Neural crest cell (in vitro differentiated cells): Measurements from ENCODE around the gene WAPL. TPM values are rescaled to one million over a fixed set of nuclear protein-coding genes. Genes with fewer than 3 reads are reported as not detected.

Source experiments
- DNase-seq: peaks from one replicate; pipeline ENCODE4 v3.0.0; 2021; ENCODE audit warnings: low read depth, mixed read lengths, low spot score
- H3K27ac Mint-ChIP-seq: one replicate; pipeline ENCODE4 v1.8.0; 2021; ENCODE audit warnings: mild to moderate bottlenecking, mixed read lengths; ENCODE audit not compliant: unreplicated experiment
- H3K27me3 Mint-ChIP-seq: 2 replicates; pipeline ENCODE4 v1.8.0; 2021; ENCODE audit warnings: low read depth, mild to moderate bottlenecking, mixed read lengths
- H3K36me3 Mint-ChIP-seq: 2 replicates; pipeline ENCODE4 v1.8.0; 2021; ENCODE audit warnings: low read depth, mild to moderate bottlenecking, mixed read lengths
- H3K4me1 Mint-ChIP-seq: 2 replicates; pipeline ENCODE4 v1.8.0; 2021; ENCODE audit warnings: mixed read lengths
- H3K4me3 Mint-ChIP-seq: one replicate; pipeline ENCODE4 v1.8.0; 2021; ENCODE audit warnings: mild to moderate bottlenecking, mixed read lengths
- H3K9me3 Mint-ChIP-seq: 2 replicates; pipeline ENCODE4 v1.8.0; 2021; ENCODE audit warnings: mixed read lengths
- total RNA-seq: library from RNA; stranded (reverse); gene quantifications from 2 replicates; pipeline ENCODE4 v1.2.1, GENCODE V29; 2021
- TF ChIP-seq, protein P1 (sequence below): fragments of 200-600 bp; sonication (generic); conservative IDR thresholded peaks from 2 replicates; pipeline ENCODE4 v1.5.0; 2021; ENCODE audit warnings: antibody characterized with exemption, mild to moderate bottlenecking

WAPL gene
- total RNA-seq, 1 donor from 2014 or later: 54.0 TPM

- H3K9me3 Mint-ChIP-seq: no peaks in the 10 kb centered on the region
- TF ChIP-seq, protein P1, sequence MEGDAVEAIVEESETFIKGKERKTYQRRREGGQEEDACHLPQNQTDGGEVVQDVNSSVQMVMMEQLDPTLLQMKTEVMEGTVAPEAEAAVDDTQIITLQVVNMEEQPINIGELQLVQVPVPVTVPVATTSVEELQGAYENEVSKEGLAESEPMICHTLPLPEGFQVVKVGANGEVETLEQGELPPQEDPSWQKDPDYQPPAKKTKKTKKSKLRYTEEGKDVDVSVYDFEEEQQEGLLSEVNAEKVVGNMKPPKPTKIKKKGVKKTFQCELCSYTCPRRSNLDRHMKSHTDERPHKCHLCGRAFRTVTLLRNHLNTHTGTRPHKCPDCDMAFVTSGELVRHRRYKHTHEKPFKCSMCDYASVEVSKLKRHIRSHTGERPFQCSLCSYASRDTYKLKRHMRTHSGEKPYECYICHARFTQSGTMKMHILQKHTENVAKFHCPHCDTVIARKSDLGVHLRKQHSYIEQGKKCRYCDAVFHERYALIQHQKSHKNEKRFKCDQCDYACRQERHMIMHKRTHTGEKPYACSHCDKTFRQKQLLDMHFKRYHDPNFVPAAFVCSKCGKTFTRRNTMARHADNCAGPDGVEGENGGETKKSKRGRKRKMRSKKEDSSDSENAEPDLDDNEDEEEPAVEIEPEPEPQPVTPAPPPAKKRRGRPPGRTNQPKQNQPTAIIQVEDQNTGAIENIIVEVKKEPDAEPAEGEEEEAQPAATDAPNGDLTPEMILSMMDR: no peak
- no peak for DNase-seq
- no peak overlapping the region for H3K27ac Mint-ChIP-seq
- H3K4me3 Mint-ChIP-seq: no peak overlapping the region
- H3K36me3 Mint-ChIP-seq: no peaks in the 10 kb centered on the region
- peaks cover 76% of the 10 kb centered on the region for H3K27me3 Mint-ChIP-seq
- peaks cover 4% of the 10 kb centered on the region for H3K4me1 Mint-ChIP-seq
Observed at GRCh38 chr10:86388119-86388704, 133.4 kb downstream of the WAPL start.

GRCh38 chr10:86387178-86387794 is 134.3 kb downstream of the WAPL start:
- Mint-ChIP-seq H3K9me3 (no peaks in the 10 kb centered on the region), H3K4me1 (peaks cover 4% of the 10 kb centered on the region), H3K4me3 (no peak overlapping the region), H3K27ac (no peak overlapping the region), H3K36me3 (no peaks in the 10 kb centered on the region), H3K27me3 (peaks cover 70% of the 10 kb centered on the region)
- TF ChIP-seq, protein P1: no peak
- no peak for DNase-seq

- peaks cover 4% of the 10 kb centered on the region for H3K4me1 Mint-ChIP-seq
- H3K9me3 Mint-ChIP-seq: no peaks in the 10 kb centered on the region
- no peaks in the 10 kb centered on the region for H3K36me3 Mint-ChIP-seq
- H3K27me3 Mint-ChIP-seq: peaks cover 66% of the 10 kb centered on the region
- H3K4me3 Mint-ChIP-seq: no peak overlapping the region
- TF ChIP-seq, protein P1: no peak
- no peak overlapping the region for H3K27ac Mint-ChIP-seq
- DNase-seq: no peak
Observed at GRCh38 chr10:86385806-86386205, 135.8 kb downstream of the WAPL start.

Other genes with a start within 250 kb of the WAPL start
- gene GRID1, start 155.0 kb downstream of the WAPL start, total RNA-seq: 1.1 and 1.2 TPM in 2 replicates
- gene OPN4, start 132.8 kb upstream of the WAPL start, total RNA-seq: not detected in 2 replicates
- gene LDB3, start 146.7 kb upstream of the WAPL start, total RNA-seq: 0.56 and 1.0 TPM in 2 replicates
- gene BMPR1A, start 234.8 kb upstream of the WAPL start, total RNA-seq: 77.9 and 78.6 TPM in 2 replicates